Adrenal gland (tissue), 5 donors: ENCODE data around the gene LMBR1L.
A peak's percentile ranks its signal among the peaks of the same experiment; 100 is the strongest.

Experiments
- POLR2A ChIP-seq, 2 donors: fragments of 450-650 bp; IDR thresholded peaks; one replicate each; pipeline ENCODE4 v1.6.1; 2017; ENCODE audit warnings: antibody characterized with exemption in 2 of 2, mild to moderate bottlenecking in 2 of 2, moderate library complexity in 1 of 2
- TF ChIP-seq, protein P1 (sequence below), 6 experiments: fragments of 450-650 bp in 4 of 6; fragments of 200-600 bp in 2 of 6; sonication (generic) in 1 of 6; IDR thresholded peaks; 1 replicate in 5 of 6; 2 replicates in 1 of 6; pipeline versions ENCODE4 v1.5.1 to v1.8.0; 2016 to 2021; ENCODE audit warnings: antibody characterized with exemption in 6 of 6, mild to moderate bottlenecking in 2 of 6, moderate library complexity in 1 of 6
- donor health status: DM: no; HTN: no; CAD: no.

DNA sequence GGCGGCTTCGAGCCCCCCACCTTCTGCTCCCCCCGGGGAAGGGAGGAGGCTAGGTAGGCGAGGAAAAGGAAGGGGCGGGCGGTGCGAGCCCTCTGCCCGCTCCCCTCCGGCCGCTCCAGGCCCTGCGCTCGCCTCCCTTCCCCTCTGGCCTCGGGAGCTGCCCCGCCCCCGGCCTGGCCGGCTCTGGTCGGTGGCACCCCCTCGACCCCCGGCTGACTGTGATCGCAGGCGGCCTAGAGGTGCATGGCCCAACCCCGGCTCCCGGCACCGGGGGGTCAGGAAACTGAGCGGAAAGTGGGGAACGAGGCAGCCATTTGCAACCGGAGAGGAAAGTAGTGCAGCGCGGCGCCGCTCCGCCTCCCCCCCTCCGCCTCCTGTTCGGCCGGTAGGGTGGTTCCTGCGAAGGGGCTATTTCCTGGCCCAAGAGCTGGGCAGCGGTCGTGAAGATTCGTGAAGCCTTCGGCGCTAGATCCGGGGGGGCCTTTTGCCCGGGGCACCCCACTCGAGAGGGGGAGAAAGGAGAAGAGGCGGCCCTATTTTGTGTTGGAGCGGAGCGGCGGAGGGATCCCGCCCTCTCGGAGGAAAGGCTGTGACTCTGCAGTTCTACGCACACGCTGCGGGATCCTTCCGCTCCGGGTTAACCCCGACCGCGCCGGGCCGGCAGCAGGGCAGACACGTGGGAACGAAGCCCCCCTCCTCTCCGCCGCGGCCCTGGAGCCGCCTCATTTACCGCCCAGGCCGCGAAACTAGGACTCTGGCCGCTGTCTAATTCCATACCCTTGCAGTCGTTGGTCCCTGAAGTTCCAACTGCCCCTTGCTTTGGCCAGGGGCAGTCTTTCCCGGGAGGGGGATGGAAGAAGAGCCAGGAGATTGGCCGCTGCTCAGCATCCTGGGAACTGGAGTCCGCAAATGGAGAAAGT lies 50.1 kb downstream of the LMBR1L start, which contains the start of gene KMT2D:
- TF ChIP-seq, protein P1, sequence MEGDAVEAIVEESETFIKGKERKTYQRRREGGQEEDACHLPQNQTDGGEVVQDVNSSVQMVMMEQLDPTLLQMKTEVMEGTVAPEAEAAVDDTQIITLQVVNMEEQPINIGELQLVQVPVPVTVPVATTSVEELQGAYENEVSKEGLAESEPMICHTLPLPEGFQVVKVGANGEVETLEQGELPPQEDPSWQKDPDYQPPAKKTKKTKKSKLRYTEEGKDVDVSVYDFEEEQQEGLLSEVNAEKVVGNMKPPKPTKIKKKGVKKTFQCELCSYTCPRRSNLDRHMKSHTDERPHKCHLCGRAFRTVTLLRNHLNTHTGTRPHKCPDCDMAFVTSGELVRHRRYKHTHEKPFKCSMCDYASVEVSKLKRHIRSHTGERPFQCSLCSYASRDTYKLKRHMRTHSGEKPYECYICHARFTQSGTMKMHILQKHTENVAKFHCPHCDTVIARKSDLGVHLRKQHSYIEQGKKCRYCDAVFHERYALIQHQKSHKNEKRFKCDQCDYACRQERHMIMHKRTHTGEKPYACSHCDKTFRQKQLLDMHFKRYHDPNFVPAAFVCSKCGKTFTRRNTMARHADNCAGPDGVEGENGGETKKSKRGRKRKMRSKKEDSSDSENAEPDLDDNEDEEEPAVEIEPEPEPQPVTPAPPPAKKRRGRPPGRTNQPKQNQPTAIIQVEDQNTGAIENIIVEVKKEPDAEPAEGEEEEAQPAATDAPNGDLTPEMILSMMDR (IDR thresholded peaks at IDR 0.05): peak in 5 of 6 experiments; percentile 22 to 92 (median 67)
- peak in 1 of 2 donors; percentile 7 for TF ChIP-seq POLR2A (IDR thresholded peaks at IDR 0.05)
